Measurements from ENCODE around the gene CFAP20DC. TPM values are rescaled to one million over a fixed set of nuclear protein-coding genes. Genes with fewer than 3 reads are reported as not detected.
A peak's percentile ranks its signal among the peaks of the same experiment; 100 is the strongest.

The CFAP20DC gene
- total and polyA plus RNA-seq, 10 of the 15 experiments (the other 5 are each of a cell fraction or from before 2014, with no cell fraction given) = 0.53 to 11.6 (median 2.0) TPM

DNA sequence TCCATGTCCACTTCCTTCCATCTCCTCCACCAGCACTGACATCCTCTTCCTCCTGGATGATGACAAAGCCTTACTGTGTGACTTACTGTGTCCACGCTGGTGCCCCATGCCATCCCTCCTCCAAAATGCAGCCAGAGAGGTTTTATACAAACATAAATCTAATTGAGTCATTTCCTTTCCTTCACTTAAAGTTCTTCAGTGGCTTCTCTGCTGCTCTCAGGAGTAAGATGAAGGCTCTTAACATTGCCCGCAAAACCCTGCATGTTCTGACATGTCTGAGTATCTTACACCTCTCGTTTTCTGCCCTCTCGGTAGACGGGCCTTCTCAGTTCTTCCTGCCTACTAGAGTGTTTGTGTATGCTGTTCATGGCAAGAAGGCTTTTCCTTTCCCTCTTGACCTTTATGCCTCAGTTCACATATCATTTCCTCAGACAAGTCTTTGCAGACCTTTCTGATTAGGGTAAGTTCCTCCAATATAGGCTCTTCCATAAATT is 175.5 kb downstream of the CFAP20DC start (continued):
- TF ChIP-seq, protein P1, sequence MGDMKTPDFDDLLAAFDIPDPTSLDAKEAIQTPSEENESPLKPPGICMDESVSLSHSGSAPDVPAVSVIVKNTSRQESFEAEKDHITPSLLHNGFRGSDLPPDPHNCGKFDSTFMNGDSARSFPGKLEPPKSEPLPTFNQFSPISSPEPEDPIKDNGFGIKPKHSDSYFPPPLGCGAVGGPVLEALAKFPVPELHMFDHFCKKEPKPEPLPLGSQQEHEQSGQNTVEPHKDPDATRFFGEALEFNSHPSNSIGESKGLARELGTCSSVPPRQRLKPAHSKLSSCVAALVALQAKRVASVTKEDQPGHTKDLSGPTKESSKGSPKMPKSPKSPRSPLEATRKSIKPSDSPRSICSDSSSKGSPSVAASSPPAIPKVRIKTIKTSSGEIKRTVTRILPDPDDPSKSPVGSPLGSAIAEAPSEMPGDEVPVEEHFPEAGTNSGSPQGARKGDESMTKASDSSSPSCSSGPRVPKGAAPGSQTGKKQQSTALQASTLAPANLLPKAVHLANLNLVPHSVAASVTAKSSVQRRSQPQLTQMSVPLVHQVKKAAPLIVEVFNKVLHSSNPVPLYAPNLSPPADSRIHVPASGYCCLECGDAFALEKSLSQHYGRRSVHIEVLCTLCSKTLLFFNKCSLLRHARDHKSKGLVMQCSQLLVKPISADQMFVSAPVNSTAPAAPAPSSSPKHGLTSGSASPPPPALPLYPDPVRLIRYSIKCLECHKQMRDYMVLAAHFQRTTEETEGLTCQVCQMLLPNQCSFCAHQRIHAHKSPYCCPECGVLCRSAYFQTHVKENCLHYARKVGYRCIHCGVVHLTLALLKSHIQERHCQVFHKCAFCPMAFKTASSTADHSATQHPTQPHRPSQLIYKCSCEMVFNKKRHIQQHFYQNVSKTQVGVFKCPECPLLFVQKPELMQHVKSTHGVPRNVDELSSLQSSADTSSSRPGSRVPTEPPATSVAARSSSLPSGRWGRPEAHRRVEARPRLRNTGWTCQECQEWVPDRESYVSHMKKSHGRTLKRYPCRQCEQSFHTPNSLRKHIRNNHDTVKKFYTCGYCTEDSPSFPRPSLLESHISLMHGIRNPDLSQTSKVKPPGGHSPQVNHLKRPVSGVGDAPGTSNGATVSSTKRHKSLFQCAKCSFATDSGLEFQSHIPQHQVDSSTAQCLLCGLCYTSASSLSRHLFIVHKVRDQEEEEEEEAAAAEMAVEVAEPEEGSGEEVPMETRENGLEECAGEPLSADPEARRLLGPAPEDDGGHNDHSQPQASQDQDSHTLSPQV (IDR thresholded peaks at IDR 0.05) = no peak
- TF ChIP-seq MEF2A (IDR thresholded peaks at IDR 0.05; ENCODE audit: insufficient read depth, low read depth, low read length) = no peak
- no peak for TF ChIP-seq HDGF (IDR thresholded peaks at IDR 0.05)
- TF ChIP-seq EED (IDR thresholded peaks at IDR 0.05; ENCODE audit: low read depth) = no peak
- no peak for TF ChIP-seq ESRRA (IDR thresholded peaks at IDR 0.05; ENCODE audit: low read length)
- TF ChIP-seq SMAD5 (IDR thresholded peaks at IDR 0.05; ENCODE audit: low read depth) = no peak
- TF ChIP-seq, protein P2, sequence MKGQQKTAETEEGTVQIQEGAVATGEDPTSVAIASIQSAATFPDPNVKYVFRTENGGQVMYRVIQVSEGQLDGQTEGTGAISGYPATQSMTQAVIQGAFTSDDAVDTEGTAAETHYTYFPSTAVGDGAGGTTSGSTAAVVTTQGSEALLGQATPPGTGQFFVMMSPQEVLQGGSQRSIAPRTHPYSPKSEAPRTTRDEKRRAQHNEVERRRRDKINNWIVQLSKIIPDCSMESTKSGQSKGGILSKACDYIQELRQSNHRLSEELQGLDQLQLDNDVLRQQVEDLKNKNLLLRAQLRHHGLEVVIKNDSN (IDR thresholded peaks at IDR 0.05; ENCODE audit: borderline replicate concordance, extremely low read length, insufficient read depth, low read depth, low read length) = no peak
- peak; percentile 5 to 27; a peak in 1 of 4 replicates for TF ChIP-seq EP300 (IDR thresholded peaks at IDR 0.05; ENCODE audit: borderline replicate concordance in 1 of 2, control insufficient read depth in 1 of 2, low read depth in 2 of 2, low read length in 2 of 2)
- TF ChIP-seq MTA2 (IDR thresholded peaks at IDR 0.05; ENCODE audit: low read depth) = no peak
- TF ChIP-seq ZNF384 (IDR thresholded peaks at IDR 0.05; ENCODE audit: borderline replicate concordance, low read depth, low read length) = no peak
- TF ChIP-seq CEBPB (IDR thresholded peaks at IDR 0.05; ENCODE audit: borderline replicate concordance in 1 of 2, low read depth in 2 of 2, low read length in 2 of 2) = no peak
- TF ChIP-seq, protein P3, sequence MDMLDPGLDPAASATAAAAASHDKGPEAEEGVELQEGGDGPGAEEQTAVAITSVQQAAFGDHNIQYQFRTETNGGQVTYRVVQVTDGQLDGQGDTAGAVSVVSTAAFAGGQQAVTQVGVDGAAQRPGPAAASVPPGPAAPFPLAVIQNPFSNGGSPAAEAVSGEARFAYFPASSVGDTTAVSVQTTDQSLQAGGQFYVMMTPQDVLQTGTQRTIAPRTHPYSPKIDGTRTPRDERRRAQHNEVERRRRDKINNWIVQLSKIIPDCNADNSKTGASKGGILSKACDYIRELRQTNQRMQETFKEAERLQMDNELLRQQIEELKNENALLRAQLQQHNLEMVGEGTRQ (IDR thresholded peaks at IDR 0.05; ENCODE audit: borderline replicate concordance, low read depth, low read length) = no peak
- no peak for TF ChIP-seq ZBED1 (IDR thresholded peaks at IDR 0.05; ENCODE audit: borderline replicate concordance)
- TF ChIP-seq FOS (IDR thresholded peaks at IDR 0.05; ENCODE audit: borderline replicate concordance, extremely low read depth, insufficient read length) = no peak
- TF ChIP-seq, protein P4, sequence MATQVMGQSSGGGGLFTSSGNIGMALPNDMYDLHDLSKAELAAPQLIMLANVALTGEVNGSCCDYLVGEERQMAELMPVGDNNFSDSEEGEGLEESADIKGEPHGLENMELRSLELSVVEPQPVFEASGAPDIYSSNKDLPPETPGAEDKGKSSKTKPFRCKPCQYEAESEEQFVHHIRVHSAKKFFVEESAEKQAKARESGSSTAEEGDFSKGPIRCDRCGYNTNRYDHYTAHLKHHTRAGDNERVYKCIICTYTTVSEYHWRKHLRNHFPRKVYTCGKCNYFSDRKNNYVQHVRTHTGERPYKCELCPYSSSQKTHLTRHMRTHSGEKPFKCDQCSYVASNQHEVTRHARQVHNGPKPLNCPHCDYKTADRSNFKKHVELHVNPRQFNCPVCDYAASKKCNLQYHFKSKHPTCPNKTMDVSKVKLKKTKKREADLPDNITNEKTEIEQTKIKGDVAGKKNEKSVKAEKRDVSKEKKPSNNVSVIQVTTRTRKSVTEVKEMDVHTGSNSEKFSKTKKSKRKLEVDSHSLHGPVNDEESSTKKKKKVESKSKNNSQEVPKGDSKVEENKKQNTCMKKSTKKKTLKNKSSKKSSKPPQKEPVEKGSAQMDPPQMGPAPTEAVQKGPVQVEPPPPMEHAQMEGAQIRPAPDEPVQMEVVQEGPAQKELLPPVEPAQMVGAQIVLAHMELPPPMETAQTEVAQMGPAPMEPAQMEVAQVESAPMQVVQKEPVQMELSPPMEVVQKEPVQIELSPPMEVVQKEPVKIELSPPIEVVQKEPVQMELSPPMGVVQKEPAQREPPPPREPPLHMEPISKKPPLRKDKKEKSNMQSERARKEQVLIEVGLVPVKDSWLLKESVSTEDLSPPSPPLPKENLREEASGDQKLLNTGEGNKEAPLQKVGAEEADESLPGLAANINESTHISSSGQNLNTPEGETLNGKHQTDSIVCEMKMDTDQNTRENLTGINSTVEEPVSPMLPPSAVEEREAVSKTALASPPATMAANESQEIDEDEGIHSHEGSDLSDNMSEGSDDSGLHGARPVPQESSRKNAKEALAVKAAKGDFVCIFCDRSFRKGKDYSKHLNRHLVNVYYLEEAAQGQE (IDR thresholded peaks at IDR 0.05; ENCODE audit: low read depth, low read length) = no peak
- peak; percentile 56; the same call in 1 of the 2 replicates for TF ChIP-seq BCL11A (IDR thresholded peaks at IDR 0.05; ENCODE audit: low read depth, low read length)
- no peak for TF ChIP-seq KAT2A (conservative IDR thresholded peaks at IDR 0.05; ENCODE audit: control insufficient read depth, low read depth, low read length)
- no peak for TF ChIP-seq RFX5 (IDR thresholded peaks at IDR 0.05; ENCODE audit: low read depth, low read length)
- TF ChIP-seq KLF5 (IDR thresholded peaks at IDR 0.05; ENCODE audit: partially characterized antibody) = no peak
